AG04449 (cell line): ENCODE results near the gene OR13C2.

Experiments used
- CTCF ChIA-PET: fragments of 350-600 bp; formaldehyde crosslinking; extraction: SDS; loops from one replicate; lab custom pipeline; 2021; ENCODE audit warnings: antibody characterized with exemption; lab: Yijun Ruan, JAX
- POLR2A ChIA-PET: fragments of 400-600, 350-600 bp; formaldehyde crosslinking; extraction: SDS; loops from one replicate; lab custom pipeline; 2020; ENCODE audit warnings: antibody characterized with exemption, inconsistent platforms; lab: Yijun Ruan, JAX
- DNase-seq: peaks from one replicate; pipeline ENCODE4 v3.0.0-alpha.2; 2010; ENCODE audit warnings: low read depth, low spot score
- H3K4me3 ChIP-seq: 2 replicates; pipeline ENCODE4 v1.5.1; 2011; ENCODE audit warnings: low read depth, mild to moderate bottlenecking, control low read depth, low read length
- TF ChIP-seq, protein P1 (sequence below): IDR thresholded peaks from one replicate; pipeline ENCODE4 v1.5.1; 2011; ENCODE audit warnings: mild to moderate bottlenecking, moderate library complexity, low read length, control low read depth, inconsistent platforms; ENCODE audit not compliant: insufficient read depth; ENCODE audit errors: missing control alignments

OR13C2 gene

DNA sequence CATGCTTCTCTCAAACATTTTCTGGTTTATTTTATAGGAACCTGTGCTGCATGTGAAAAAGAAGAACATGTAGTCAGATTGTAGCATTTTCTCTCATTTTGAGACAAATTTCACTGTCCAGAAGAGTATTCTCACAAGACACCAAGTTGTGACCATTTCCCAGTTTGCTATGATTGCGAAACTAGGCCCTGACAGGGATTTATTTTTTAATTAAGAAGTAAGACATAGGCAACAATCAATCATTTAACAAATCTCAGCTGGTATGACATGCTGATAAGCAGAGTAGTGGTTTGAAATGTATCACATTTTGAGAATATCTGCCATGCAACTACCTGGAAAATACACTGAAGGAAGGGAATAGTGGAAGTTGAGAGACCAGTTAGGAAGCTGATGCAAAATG, 24.9 kb downstream of the OR13C2 start:
- ChIA-PET POLR2A (no interaction called here), CTCF (no interaction called here)
- no peak for DNase-seq
- no peak overlapping the region for H3K4me3 ChIP-seq
- TF ChIP-seq, protein P1, sequence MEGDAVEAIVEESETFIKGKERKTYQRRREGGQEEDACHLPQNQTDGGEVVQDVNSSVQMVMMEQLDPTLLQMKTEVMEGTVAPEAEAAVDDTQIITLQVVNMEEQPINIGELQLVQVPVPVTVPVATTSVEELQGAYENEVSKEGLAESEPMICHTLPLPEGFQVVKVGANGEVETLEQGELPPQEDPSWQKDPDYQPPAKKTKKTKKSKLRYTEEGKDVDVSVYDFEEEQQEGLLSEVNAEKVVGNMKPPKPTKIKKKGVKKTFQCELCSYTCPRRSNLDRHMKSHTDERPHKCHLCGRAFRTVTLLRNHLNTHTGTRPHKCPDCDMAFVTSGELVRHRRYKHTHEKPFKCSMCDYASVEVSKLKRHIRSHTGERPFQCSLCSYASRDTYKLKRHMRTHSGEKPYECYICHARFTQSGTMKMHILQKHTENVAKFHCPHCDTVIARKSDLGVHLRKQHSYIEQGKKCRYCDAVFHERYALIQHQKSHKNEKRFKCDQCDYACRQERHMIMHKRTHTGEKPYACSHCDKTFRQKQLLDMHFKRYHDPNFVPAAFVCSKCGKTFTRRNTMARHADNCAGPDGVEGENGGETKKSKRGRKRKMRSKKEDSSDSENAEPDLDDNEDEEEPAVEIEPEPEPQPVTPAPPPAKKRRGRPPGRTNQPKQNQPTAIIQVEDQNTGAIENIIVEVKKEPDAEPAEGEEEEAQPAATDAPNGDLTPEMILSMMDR, result no peak

DNA sequence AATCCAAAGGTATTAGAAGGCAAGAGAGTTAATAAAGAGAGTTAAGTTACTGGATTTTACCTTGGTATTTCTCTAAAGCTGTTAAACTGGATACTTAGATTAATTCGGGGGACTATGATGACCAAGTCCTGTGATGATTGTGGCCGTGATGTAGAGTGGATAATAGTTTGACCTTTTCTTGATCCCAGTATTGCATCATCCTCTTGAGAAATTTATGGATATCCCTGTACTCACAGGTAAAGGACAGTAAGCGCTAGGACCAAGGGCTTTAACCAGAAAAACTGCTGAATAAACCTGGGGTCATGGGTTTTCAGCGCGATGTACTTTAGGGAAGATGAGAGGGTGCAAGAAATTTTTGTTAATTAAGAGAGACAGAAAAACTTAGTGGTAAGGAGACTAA, 28.2 kb downstream of the OR13C2 start:
- CTCF ChIA-PET, result no interaction called here
- TF ChIP-seq, protein P1, result no peak
- DNase-seq, result no peak
- POLR2A ChIA-PET, result no interaction called here
- H3K4me3 ChIP-seq, result no peak overlapping the region

DNA sequence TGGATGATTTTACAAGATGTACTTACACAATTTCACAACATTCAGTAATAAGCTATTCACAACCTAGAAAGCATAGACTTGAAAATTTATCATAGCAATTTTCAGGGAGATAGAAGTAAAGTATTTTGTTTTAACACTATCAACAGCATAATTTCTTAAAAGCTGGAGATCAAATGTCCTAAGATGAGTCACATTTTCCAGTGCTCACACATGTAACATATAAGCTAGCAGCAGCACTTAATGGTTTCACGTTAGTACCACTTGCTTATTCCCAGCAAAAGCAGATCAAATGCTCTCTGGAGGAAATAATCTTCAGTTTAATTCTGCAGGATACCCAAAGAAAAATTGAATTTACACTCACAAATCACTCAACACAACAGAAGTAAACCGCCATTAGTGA, 30.0 kb downstream of the OR13C2 start:
- no peak for DNase-seq
- ChIA-PET CTCF (no interaction called here), POLR2A (no interaction called here)
- TF ChIP-seq, protein P1, result no peak
- no peak overlapping the region for H3K4me3 ChIP-seq

DNA sequence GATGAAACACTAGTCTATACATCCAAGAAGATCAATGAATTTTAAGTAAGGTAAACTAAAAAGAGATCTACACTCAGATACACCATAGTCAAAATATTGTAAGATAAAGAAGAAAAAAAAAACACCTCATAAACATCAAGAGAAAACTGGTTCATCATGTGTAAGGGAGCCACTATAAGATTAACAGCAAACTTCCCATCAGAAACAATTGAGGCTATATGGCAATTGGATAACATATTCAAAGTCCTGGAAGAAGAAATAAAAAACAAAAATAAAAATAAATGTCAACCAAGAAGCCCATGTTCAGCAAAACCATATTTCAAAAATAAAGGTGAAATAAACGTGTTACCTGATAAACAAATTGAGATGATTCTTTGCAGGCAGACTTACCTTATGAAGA, 32.8 kb downstream of the OR13C2 start:
- no peak overlapping the region for H3K4me3 ChIP-seq
- POLR2A ChIA-PET, result no interaction called here
- CTCF ChIA-PET, result no interaction called here
- TF ChIP-seq, protein P1, result no peak
- DNase-seq, result no peak

DNA sequence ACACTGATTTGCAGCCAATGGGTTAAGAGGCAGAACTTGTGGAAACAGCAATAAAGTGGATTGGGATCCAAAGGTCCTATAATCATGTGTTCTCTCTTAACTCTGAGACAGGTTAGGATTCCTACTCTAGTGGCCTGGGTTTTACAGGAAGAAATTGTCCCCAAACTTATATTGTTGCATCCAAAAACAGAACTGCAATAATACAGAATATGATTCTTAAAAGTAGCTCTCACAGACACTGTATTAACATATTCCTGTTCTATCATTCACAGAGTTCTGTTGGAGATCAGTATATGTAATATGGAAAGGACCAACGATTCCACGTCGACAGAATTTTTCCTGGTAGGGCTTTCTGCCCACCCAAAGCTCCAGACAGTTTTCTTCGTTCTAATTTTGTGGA, 36.6 kb downstream of the OR13C2 start, which contains the start of gene OR13C8:
OR13C8 (plus strand) TSS at position 301 of the 400 bp plus-strand sequence; CDS start at position 301, 0 bp downstream.
- TF ChIP-seq, protein P1, result no peak
- CTCF ChIA-PET, result no interaction called here
- no peak within 1 kb of the TSS for H3K4me3 ChIP-seq
- no peak for DNase-seq
- POLR2A ChIA-PET, result no interaction called here

DNA sequence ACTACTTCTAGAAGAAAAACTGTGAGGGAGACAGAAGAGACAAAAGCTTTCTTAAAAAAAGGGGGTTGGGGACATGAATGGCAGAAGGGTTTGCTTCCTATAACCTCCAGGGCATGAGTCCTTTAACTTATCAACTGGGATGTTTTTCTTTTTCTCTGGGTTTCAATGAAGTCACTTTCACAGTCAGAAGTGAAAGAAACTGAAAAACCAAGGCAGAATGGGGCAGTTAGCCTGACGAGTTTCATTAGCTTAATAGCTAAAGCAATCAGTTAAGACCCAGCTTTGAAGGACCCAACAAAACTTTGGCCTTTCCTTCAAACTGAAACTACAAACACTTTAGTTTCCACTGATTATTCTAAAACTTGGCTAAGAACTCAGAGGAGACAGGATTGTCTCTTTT, 41.1 kb downstream of the OR13C2 start:
- no peak overlapping the region for H3K4me3 ChIP-seq
- CTCF ChIA-PET, result no interaction called here
- DNase-seq, result no peak
- TF ChIP-seq, protein P1, result no peak
- POLR2A ChIA-PET, result no interaction called here
